Body of pancreas (tissue), 4 donors: ENCODE results near the gene PFKL. TPM values are rescaled to one million over a fixed set of nuclear protein-coding genes. Genes with fewer than 3 reads are reported as not detected.

Experiments
- ATAC-seq: fragments of 150-250 bp; one replicate; pipeline ENCODE4 v1.9.1; 2016
- DNase-seq, 4 donors: peaks; one replicate each; pipeline ENCODE4 v3.0.0-alpha.2; 2019
- H3K27ac ChIP-seq, 4 donors: fragments of 200-600 bp; sonication (generic); 1 replicate in 3 of 4; 2 replicates in 1 of 4; pipeline versions ENCODE4 v1.5.1 to v1.6.1; 2016 to 2019; ENCODE audit warnings: mild to moderate bottlenecking in 1 of 4, mixed read lengths in 1 of 4, moderate library complexity in 1 of 4
- H3K27me3 ChIP-seq, 2 donors: fragments of 200-600 bp; sonication (generic); one replicate each; pipeline ENCODE4 v1.6.0; 2016; ENCODE audit warnings: mild to moderate bottlenecking in 1 of 2
- H3K36me3 ChIP-seq, 2 donors: fragments of 200-600 bp; sonication (generic); replicated peaks in 1 of 2; 2 replicates each; pipeline ENCODE4 v1.5.1; 2016; ENCODE audit warnings: low read depth in 2 of 2; ENCODE audit not compliant: insufficient read depth in 1 of 2
- H3K4me1 ChIP-seq: fragments of 200-600 bp; sonication (generic); one replicate; pipeline ENCODE4 v1.6.0; 2016
- H3K4me3 ChIP-seq, 2 donors: fragments of 200-600 bp; sonication (generic); 1 replicate in 1 of 2; 2 replicates in 1 of 2; pipeline ENCODE4 v1.5.1; 2016 to 2019
- H3K9me3 ChIP-seq, 3 donors: fragments of 200-600 bp; sonication (generic); 1 replicate in 2 of 3; 2 replicates in 1 of 3; pipeline ENCODE4 v1.5.1; 2016
- CTCF ChIP-seq, 7 experiments: fragments of 450-650 bp in 4 of 7; fragments of 200-600 bp in 3 of 7; sonication (generic) in 3 of 7; IDR thresholded peaks; one replicate each; pipeline ENCODE4 v1.5.1; 2016 to 2019; ENCODE audit warnings: antibody characterized with exemption in 7 of 7
- POLR2A ChIP-seq, 3 donors: fragments of 450-650 bp; IDR thresholded peaks; one replicate each; pipeline ENCODE4 v1.6.1; 2016; ENCODE audit warnings: antibody characterized with exemption in 3 of 3, mild to moderate bottlenecking in 2 of 3
- WGBS, 2 donors: methylation state at CpG; one replicate each; pipeline ENCODE4 v1.1.5; 2017; 5-methylcytosine and 5-hydroxymethylcytosine counted together
- intact Hi-C: fragments of 100-400 bp; cut with DNase I; formaldehyde crosslinking; loops from one replicate; pipeline ENCODE4 v1.15.1; 2023
- total RNA-seq, 2 donors: library from RNA; depleted of rRNA; stranded (reverse); fragments of >200 nt; gene quantifications; one replicate each; pipeline ENCODE4 v1.1.0, GENCODE V29; 2016

The PFKL gene
- total RNA-seq, 2 donors from 2014 or later = 56.8 to 104 TPM

GRCh38 chr21:44288251-44289110 lies 11.4 kb upstream of the PFKL start:
- WGBS, 2 donors = 66 to 80% methylated on average over 6 to 23 of the region's 23 CpGs

GRCh38 chr21:44289381-44290010 lies 10.4 kb upstream of the PFKL start:
- H3K9me3 ChIP-seq = no peaks in the 10 kb centered on the region
- 42 to 68% methylated on average over 2 to 21 of the region's 24 CpGs for WGBS, 2 donors
- H3K27ac ChIP-seq = no peak overlapping the region
- DNase-seq (no peak), ATAC-seq (no peak)
- H3K36me3 ChIP-seq = no peaks in the 10 kb centered on the region
- intact Hi-C loops = no loop called here
- TF ChIP-seq POLR2A (IDR thresholded peaks at IDR 0.05) (no peak), CTCF (IDR thresholded peaks at IDR 0.05) (no peak)
- H3K27me3 ChIP-seq = no peaks in the 10 kb centered on the region
- H3K4me1 ChIP-seq = peaks cover 7% of the 10 kb centered on the region
- H3K4me3 ChIP-seq = no peak overlapping the region

More at GRCh38 chr21:44288251-44289110, 11.4 kb upstream of the PFKL start:
- Histone ChIP-seq H3K9me3 (no peaks in the 10 kb centered on the region), H3K36me3 (no peaks in the 10 kb centered on the region), H3K27me3 (no peaks in the 10 kb centered on the region), H3K4me1 (peaks cover 7% of the 10 kb centered on the region), H3K27ac (no peak overlapping the region), H3K4me3 (no peak overlapping the region)
- ATAC-seq = no peak
- no peak for DNase-seq
- no peak for TF ChIP-seq POLR2A (IDR thresholded peaks at IDR 0.05)
- TF ChIP-seq CTCF (IDR thresholded peaks at IDR 0.05) = no peak
- intact Hi-C loops = no loop called here

GRCh38 chr21:44290327-44291077 lies 9.4 kb upstream of the PFKL start:
- Histone ChIP-seq H3K27me3 (no peaks in the 10 kb centered on the region), H3K36me3 (no peaks in the 10 kb centered on the region), H3K9me3 (no peaks in the 10 kb centered on the region), H3K4me1 (peaks cover 5% of the 10 kb centered on the region), H3K27ac (no peak overlapping the region), H3K4me3 (no peak overlapping the region)
- no peak for DNase-seq
- ATAC-seq = no peak
- TF ChIP-seq CTCF (IDR thresholded peaks at IDR 0.05) (no peak), POLR2A (IDR thresholded peaks at IDR 0.05) (no peak)
- WGBS, 2 donors = 66% methylated on average over 7 to 16 of the region's 16 CpGs
- intact Hi-C loops = no loop called here

GRCh38 chr21:44291078-44291935 lies 8.5 kb upstream of the PFKL start:
- Histone ChIP-seq H3K27me3 (no peaks in the 10 kb centered on the region), H3K4me3 (no peak overlapping the region), H3K4me1 (no peaks in the 10 kb centered on the region), H3K9me3 (no peaks in the 10 kb centered on the region), H3K27ac (no peak overlapping the region), H3K36me3 (no peaks in the 10 kb centered on the region)
- intact Hi-C loops = no loop called here
- DNase-seq (no peak), ATAC-seq (no peak)
- TF ChIP-seq POLR2A (IDR thresholded peaks at IDR 0.05) (no peak), CTCF (IDR thresholded peaks at IDR 0.05) (no peak)
- WGBS, 2 donors = 74 to 88% methylated on average over 8 to 32 of the region's 33 CpGs
